Measurements from ENCODE around the gene CHIC2. TPM values are rescaled to one million over a fixed set of nuclear protein-coding genes. Genes with fewer than 3 reads are reported as not detected.

The CHIC2 gene
- total RNA-seq, 6 experiments from 2014 or later = 23.5 to 30.2 (median 27.5) TPM

DNA sequence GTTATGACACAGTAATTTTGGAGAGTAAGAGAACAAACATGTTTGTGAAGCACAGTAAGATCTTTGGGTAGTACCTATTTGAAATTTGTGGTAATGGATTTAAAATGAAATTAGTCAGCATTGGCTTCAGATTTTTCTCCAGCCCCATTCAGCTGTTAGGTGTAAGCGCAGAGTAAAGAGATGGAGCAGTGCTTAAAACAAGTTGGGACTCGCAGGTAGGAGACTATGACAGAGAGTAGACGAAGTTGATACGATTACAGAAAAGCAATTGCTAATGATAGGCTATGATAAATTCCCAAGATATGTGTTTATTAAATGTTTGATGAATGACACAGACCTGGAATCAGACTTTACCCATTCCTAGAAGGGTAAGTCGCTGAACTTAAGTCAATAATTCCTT, 72.6 kb downstream of the CHIC2 start:
- no peak for DNase-seq
- peaks cover 27% of the 10 kb centered on the region for H3K4me1 Mint-ChIP-seq (ENCODE audit: low read depth)
- H3K4me3 Mint-ChIP-seq = no peak overlapping the region
- TF ChIP-seq, protein P1, sequence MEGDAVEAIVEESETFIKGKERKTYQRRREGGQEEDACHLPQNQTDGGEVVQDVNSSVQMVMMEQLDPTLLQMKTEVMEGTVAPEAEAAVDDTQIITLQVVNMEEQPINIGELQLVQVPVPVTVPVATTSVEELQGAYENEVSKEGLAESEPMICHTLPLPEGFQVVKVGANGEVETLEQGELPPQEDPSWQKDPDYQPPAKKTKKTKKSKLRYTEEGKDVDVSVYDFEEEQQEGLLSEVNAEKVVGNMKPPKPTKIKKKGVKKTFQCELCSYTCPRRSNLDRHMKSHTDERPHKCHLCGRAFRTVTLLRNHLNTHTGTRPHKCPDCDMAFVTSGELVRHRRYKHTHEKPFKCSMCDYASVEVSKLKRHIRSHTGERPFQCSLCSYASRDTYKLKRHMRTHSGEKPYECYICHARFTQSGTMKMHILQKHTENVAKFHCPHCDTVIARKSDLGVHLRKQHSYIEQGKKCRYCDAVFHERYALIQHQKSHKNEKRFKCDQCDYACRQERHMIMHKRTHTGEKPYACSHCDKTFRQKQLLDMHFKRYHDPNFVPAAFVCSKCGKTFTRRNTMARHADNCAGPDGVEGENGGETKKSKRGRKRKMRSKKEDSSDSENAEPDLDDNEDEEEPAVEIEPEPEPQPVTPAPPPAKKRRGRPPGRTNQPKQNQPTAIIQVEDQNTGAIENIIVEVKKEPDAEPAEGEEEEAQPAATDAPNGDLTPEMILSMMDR (IDR thresholded peaks at IDR 0.05) = no peak
- peaks cover 15% of the 10 kb centered on the region; the same call in 1 of the 2 replicates for H3K36me3 Mint-ChIP-seq (ENCODE audit: low read depth)
- no peak overlapping the region for H3K27ac Mint-ChIP-seq
- no peaks in the 10 kb centered on the region; the same call in none of the 2 replicates for H3K27me3 Mint-ChIP-seq (ENCODE audit: insufficient read depth)
- no peaks in the 10 kb centered on the region for H3K9me3 Mint-ChIP-seq

DNA sequence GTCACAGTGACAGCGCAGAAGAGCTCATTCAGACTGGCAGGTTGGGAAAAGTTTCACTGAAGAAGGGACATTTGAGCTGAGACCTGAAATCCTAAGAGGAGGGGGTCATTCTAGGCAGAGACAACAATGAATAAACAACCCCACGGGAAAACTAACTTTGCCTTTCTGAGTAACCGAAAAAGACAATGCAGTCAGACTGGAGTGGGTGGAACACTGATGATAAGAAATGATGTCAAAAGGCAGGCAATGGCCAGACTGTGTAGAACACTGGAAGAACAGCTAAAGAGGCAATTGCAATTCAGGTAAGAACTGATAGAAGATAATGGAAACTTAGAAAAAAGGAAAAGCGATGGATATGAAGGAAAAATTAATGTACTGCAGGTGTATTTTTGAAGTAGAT, 73.8 kb downstream of the CHIC2 start:
- Mint-ChIP-seq H3K27me3 (ENCODE audit: insufficient read depth) (no peaks in the 10 kb centered on the region; the same call in none of the 2 replicates), H3K36me3 (ENCODE audit: low read depth) (peaks cover 15% of the 10 kb centered on the region; the same call in 1 of the 2 replicates), H3K27ac (no peak overlapping the region), H3K4me3 (no peak overlapping the region), H3K9me3 (no peaks in the 10 kb centered on the region), H3K4me1 (ENCODE audit: low read depth) (peaks cover 32% of the 10 kb centered on the region)
- TF ChIP-seq, protein P1 (IDR thresholded peaks at IDR 0.05) = no peak
- no peak for DNase-seq

DNA sequence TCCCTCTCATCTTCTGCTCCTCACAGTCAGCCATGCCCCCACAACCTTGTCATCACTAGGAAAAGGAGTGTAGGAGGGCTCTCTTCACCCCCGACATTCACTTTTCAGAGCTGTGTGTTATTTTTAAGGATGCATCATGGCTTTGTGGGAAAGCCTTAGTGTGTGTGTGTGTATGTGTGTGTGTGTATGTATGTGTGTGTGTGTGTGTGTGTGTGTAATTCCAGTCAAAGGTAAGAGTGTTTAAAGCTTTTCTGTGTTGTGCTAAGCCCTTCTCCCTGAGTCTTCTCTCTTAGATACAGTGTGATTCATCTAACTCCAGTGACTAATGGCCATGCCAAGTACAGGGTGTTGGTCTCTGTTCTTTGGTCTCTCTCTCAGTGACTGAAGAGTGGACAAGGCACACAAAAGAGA, 76.6 kb downstream of the CHIC2 start:
- H3K4me1 Mint-ChIP-seq (ENCODE audit: low read depth) = peaks cover 16% of the 10 kb centered on the region
- H3K27me3 Mint-ChIP-seq (ENCODE audit: insufficient read depth) = peaks cover 3% of the 10 kb centered on the region
- TF ChIP-seq, protein P1 (IDR thresholded peaks at IDR 0.05) = no peak
- H3K27ac Mint-ChIP-seq = peak overlapping the region; percentile 77
- H3K4me3 Mint-ChIP-seq = peak overlapping the region; percentile 2; the same call in 1 of the 2 replicates
- no peaks in the 10 kb centered on the region for H3K9me3 Mint-ChIP-seq
- peak; percentile 84 for DNase-seq
- peaks cover under 1% of the 10 kb centered on the region; the same call in 1 of the 2 replicates for H3K36me3 Mint-ChIP-seq (ENCODE audit: low read depth)

DNA sequence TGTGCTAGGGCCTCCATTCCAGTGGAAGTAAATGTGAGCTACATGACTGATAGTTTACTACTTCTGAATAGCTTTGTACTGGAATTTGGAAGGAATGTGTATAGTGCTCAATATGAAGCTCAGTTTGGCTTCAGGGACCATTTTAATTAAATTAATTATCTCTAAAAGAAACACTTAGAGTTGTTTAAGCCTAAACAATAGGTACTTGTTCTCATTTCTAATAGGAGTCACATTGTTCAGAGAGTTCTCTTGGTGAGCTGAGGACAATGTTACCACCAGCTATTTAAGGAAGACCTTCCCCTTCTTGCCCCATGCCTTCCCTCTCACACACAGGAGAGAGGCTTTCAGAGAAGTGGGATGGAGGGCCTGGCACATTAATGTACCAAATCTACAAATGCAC, 78.3 kb downstream of the CHIC2 start:
- H3K36me3 Mint-ChIP-seq (ENCODE audit: low read depth) = no peaks in the 10 kb centered on the region
- H3K9me3 Mint-ChIP-seq = no peaks in the 10 kb centered on the region
- H3K27me3 Mint-ChIP-seq (ENCODE audit: insufficient read depth) = peaks cover 3% of the 10 kb centered on the region
- no peak overlapping the region for H3K4me3 Mint-ChIP-seq
- no peak for DNase-seq
- peaks cover 15% of the 10 kb centered on the region for H3K4me1 Mint-ChIP-seq (ENCODE audit: low read depth)
- no peak overlapping the region for H3K27ac Mint-ChIP-seq
- TF ChIP-seq, protein P1 (IDR thresholded peaks at IDR 0.05) = no peak

DNA sequence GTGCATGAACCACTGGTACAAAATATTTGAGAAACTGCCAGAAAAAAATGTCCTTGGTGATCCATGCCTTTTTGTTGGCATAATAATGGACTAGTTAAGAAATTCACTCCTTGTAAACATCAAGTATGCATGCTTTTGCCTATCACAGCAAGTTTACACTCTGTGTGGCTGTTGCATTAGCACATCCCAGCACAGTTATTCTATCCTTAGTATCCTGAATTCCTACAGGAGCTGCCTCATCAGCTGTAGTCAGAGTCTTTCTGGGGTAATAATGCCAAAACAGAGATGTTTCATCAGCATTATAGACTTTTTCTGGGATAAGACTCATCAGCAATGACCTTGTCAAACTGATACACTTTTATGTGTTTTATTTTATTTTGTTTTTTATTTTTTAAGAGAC, 82.8 kb downstream of the CHIC2 start:
- Mint-ChIP-seq H3K36me3 (ENCODE audit: low read depth) (no peaks in the 10 kb centered on the region), H3K27ac (no peak overlapping the region), H3K4me1 (ENCODE audit: low read depth) (peaks cover 5% of the 10 kb centered on the region; the same call in 1 of the 2 replicates), H3K27me3 (ENCODE audit: insufficient read depth) (peaks cover 3% of the 10 kb centered on the region; the same call in 1 of the 2 replicates), H3K4me3 (no peak overlapping the region), H3K9me3 (no peaks in the 10 kb centered on the region)
- TF ChIP-seq, protein P1 (IDR thresholded peaks at IDR 0.05) = no peak
- DNase-seq = no peak
